ENCODE measurements around the gene RPIA.

RPIA gene

DNA sequence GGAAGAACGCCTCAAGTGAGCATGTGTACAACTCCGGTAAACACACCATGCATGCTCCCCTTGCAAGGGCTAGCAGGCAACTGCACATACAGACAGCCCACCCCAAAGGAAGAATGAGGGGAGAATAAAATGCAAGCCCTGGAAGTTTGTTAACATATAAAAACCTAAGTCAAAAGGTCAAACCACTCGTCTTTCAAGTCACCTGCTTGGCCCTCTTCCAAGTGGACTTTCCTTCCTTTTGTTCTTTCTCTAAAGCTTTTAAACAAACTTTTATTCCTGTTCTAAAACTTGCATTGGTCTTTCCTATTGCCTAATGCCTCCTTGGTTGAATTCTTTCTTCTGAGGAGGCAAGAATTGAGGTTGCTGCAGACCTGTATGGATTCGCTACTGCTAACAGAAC lies 5.2 kb upstream of the RPIA start:
- DNase-seq, result no peak

DNA sequence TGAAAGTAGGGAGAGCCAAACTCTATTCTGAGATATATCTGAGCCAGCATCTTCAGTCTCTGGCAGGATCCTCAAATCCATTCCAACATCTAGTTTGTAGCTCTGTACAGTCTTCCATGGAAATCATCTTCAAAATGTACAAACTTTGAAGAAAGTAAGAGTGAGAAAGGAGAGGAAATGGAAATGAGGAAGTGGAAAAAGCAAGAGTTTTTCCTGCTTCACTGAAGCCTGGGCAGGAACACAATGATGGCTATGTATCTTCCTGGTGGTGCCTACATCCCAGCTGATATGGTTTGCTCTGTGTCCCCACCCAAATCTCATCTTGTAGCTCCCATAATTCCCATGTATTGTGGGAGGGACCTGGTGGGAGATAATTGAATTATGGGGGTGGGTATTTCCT lies 4.1 kb upstream of the RPIA start:
- DNase-seq, result no peak

DNA sequence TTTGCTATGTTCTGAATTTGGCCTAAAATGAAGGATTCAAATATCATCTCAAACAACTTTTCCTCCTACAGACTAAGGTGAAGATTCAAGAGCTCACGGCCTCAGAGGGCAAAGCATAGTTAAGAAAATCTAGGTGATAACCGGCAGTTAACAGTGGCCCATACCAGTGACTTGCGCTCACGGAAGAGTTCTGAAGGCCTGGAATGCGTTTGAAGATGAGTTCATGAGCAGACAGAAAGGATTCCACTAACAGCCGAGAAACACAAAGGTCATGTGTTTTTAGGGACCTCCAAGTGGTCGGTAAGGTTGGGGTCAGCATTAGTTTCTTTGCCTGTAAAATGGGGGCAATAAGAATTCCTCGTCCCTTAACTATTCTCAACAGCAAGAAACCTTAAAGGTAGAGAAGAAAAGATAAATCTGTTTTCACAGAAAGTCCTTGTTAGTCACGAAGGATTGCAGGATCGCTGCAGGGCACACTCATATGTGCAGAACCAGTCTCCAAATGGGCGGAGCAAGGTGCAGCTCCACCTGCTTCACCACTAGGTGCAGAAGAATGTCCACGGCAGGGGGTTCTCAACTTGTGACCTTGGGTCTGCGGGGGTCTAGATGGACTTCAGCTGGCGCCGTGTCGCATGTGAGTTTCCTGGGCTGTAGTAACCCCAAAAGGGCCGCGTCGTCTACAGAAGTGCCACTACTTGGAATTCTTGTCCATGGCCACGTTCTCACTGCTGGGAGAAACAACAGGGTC lies 708 bp upstream of the RPIA start:
- DNase-seq, result peak; percentile 85

DNA sequence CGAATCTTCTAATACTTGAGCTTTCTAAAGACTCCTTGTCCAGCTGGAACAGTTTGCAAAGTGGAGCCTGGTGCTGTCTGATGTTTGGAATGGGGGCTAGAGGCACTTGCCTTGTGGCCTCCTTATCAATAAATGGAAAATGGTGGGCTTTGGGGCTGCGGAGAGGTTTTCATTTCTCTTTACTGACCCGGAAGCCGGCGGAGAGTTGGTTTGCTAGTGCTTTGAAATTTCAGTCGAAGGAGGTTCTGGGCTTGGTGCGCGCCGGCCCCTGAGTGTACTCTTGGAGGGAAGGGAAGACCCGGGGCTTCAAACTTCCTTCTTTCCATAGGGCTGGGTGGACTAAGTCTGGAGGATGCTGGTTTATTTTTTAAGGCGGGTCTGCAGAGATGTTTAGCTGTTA lies 714 bp downstream of the RPIA start:
- DNase-seq, result peak; percentile 63

DNA sequence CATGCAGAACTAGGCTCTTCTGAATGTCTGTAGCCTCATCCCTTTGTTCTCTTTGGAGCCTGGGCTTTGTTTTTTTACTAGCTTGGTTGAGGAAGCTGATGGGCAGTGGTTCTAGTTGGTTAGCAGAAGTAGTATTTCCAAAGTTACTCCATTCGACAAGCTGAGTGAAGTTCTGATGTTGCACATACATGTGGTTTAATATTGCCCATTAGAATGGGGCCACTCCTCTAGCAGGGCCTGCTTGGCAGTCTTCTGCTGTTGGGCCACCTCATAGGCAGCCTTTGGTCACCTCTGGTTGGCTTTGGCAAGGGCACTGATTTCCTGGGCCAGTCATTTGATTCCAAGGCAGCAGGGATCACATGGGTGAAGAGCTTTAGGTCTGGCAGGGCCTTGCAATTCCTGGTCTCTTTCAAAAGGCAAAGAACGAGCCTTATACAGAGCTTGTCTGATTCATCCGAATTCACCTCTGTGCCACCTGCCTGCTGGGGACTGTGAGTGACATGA lies 2.5 kb downstream of the RPIA start:
- DNase-seq, result no peak

DNA sequence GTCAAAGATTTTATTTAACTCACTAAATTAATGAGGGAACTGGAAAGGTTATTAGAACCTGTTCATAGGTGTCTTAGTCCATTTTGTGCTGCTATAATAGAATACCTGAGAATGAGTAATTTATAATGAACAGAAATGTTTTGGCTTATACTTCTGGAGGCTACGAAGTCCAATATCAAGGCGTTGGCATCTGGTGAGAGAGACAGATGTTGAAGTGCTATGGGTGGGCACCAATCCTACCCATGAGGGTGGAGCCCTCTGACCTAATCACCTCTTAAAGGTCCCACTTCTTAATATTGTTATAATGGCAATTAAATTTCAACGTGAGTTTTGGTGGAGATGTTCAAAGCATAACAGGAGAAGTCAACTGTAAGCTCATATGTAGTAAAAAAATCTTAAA lies 5.1 kb downstream of the RPIA start:
- no peak for DNase-seq

DNA sequence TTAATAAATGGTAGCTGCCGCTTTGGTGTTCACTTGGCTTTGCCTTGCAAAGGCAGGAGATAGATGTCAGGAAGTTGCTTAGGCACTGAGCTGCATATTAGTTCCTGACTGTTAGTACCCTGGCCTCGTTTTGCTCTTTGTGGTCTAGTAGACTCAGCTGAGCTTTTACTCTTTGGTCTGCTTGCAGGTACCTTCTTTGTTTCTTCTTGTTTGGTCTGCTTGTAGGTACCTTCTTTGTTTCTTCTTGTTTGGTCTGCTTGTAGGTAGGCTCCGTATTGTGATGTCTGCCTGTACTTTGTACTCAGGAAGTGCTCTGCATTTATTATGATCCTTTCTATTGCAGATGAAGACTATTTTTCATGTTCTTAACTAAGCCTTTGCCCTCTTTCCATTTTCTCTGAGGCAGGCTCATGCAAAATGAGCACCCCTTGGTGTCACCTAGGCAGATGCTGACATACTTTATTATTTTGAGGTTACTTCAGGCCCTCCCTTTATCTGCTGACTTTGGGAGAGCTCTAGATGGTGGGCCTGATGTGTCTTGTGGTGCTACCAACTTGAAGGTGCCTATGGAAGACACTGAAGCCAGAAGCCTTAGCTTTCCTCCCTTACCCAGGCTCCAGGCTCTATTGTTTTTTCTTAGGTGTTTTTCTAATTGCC lies 6.0 kb downstream of the RPIA start:
- no peak for DNase-seq

DNA sequence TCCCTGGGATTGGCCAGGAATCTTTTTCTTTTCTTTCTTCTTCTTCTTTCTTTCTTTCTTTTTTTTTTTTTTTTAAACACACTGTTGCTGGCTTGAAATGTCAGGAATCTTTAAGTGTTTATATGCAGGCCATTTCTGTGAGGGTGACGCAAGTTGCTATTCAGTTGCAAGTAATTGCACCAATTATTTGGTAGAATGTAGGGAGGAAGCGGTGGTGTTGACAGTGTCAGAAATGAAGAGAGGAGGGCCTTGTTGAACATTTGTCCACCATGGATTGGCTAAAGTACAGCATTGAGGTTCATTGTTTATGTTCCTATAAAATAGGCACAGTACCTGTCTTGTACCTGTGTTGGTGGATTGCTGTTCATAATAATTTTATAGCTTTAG lies 6.5 kb downstream of the RPIA start:
- DNase-seq, result no peak

DNA sequence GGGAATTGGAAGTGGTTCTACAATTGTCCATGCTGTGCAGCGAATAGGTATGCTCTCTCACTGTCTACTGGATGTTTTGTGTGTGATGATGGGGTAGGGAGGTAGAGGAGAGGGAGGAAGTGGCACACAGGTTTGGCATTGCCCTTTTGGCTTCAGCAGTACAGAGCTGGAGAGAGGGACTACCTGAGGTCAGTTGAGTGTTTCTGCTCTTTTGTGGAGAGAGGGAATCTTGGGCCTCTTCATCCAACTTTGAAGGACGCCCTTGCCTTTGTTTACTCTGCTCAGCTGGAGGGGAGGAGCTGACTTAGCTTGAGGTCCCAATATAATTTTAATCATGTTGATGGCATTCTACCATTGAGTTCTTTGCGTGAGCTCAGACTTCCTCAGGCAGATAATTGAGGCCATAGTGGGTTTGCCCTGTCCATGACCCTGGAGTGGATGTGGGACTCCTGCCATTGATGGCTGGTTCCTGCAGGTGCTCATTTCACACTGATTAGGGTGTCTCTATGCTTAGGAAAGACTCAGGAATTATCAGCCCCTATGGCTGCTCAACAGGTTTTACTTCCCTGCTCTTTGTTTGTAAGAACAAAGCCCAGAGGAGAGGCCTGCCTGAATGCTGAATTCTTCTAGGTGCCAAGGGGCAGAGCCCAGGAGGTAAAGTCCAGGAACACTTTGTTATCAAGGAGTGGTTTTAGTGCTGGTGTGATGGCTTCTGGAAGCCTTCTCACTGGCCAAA lies 7.2 kb downstream of the RPIA start:
- no peak for DNase-seq

DNA sequence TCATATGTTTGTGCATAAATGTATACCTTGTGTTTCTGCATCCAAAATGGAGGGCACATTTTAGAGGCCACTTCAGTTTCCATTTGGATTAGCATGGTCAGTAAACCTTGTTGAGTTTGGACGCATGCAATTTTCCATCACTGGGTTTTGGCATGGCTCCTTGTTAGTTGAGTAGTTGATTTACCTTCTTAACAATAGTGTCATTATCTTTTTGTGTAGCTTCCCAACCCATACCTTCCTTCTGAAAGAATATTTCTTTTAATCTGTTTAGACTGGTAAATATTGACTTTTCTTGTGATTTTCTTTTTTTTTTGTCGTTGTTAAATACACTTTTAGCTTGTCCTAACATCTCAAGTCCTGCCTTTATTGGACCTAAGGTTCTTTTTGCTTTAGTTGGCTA lies 15.5 kb downstream of the RPIA start:
- DNase-seq, result no peak

DNA sequence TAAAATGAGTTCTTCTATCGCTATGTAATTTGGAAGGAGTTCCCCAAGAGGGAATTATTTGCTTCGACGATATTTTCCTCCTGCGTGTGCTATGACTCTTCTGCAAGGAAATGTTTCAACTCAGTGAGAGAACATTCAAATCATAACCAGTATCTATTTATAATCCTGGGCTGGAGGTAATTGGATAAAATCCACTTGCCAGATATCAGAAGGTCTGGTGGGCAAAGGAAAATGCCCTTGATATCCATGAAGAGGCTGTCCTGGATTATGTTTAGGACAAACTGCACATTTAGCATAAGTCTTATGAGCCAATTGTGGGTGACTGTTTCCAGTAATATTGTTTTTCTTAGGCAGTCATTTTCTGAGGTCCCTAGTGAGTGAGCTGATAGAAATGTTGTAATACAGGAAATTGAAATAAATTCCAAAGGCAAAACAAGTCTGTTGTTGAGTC lies 17.7 kb downstream of the RPIA start:
- DNase-seq, result no peak

DNA sequence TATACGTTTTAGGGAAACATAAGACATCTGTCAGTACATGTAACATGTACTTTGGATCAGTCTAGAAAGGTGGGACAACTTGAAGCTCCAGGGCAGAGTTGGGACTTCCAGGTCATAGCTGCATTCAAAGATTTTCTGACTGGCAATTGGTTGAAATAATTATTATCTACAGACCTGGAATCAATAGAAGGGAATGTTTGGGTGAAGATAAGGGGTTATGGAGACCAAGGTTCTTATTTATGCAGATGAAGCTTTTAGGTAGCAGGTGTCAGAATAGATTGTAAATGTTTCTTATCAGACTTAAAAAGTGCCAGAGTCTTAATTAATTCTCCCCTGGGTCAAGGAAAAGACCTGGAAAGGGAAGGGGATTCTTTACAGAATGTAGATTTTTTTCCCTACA lies 19.8 kb downstream of the RPIA start:
- no peak for DNase-seq

DNA sequence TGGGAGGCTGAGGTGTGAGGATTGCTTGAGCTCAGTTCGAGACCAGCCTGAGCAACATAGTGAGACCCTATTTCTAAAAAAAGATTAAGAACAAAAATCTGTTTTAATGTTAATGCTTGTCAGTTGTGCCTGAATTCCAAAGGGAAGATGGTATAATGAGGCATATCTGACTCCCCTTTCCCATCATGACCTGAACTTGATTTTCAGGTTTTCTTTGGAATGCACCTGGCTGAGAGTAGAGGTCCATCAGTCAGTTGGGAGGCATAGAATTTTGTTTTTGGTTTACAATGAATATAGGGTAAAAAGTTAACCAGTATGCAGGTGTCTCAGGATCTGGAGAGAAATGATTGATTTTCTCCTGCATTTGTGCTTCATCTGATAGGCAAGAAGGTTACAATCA lies 20.4 kb downstream of the RPIA start:
- peak; percentile 22 for DNase-seq

DNA sequence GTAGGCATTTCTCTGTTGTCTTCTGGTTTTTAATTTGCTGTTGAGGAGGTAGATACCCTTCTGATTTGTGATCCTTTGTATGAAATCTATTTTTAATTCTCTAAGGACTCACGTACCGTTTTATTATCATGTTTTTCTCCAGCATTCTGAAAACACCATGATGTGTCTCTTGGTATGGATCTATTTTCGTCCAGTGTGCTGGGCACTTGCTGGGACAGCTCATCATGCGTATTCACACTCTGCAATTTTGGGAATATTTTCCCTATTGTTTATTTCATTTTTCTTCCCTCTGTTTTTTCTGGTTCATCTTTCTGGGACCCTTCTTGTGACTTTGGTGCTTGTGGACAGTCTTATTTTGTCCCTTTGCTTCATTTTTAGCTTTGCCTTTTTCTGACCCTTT lies 21.9 kb downstream of the RPIA start:
- no peak for DNase-seq

DNA sequence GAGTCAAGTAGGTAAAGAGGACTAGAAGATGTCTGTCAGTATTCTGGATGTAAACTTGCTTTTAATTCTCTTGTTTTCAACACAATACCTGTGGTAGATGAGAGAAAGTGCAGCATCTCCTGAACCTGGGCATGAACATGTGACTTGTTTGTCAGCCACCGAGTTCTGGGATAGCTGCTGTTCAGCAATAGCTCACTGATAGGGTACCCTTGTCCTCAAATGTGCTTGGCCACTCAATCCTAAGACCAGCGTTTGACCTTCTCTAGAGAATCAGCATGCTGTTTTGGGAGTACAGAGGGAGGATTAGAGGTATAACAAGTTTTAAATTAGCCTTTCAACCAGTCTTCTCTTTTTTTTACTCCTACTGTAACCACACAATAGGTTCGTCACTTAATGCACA lies 23.2 kb downstream of the RPIA start:
- DNase-seq, result no peak

DNA sequence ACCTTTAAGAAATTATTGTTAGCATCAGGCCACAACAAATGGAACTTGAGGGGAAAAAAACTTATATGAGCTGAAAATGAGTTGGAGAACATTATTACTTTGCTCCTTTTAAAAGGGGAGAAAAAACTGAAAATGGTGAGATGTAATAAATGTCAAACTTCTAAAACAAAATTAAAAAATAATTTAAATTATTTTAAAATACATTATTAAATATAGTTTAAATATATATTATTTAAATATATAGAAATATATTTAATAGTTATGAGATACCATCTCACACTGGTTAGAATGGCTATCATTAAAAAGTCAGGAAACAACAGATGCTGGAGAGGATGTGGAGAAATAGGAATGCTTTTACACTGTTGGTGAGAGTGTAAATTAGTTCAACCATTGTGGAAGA lies 28.9 kb downstream of the RPIA start:
- no peak for DNase-seq

DNA sequence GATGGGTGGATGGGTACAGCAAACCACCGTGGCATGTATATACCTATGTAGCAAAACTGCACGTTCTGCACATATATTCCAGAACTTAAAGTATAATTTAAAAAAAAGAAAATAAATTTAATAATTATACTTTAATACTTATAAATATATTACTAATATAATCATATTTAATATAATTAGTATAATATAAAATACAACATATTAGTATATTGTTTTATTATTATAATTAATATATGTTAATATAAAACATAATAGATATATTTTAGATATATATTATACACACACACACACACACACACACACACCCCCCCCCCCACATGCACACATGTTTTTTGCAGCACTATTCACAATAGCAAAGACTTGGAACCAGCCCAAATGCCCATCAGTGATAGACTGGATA lies 29.8 kb downstream of the RPIA start:
- no peak for DNase-seq

DNA sequence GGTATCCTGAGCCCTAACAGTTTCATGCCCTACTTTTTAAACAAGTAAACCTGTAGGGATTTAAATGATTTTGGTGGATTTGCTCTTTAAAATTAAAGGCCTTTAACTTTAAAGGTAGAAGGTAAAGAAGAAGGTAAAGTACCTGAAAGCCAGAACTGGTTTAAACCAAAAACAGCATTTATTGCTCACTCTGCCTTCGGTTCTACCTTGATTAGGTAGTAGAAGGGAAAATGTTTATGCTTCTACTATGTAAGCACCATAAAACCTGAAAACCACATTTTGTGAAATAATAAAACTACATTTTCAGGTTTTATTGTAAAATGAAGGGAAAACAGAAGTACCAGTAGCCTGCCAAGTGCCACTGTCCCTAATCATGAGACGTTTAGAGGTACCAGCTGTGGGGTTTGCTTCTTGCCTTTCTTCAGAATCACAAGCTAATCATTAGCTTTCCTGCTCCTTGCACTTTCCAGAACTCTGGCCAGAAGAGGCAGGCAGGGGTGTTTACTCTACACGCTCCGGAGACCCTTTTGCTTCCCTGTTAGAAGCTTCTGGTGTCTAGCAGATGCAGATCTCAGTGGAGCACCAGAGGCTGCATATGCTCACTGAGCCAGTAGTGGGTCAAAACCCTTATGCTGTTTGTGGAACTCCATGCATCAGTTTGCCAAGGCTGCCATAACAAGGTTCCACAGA lies 33.3 kb downstream of the RPIA start:
- DNase-seq, result no peak

DNA sequence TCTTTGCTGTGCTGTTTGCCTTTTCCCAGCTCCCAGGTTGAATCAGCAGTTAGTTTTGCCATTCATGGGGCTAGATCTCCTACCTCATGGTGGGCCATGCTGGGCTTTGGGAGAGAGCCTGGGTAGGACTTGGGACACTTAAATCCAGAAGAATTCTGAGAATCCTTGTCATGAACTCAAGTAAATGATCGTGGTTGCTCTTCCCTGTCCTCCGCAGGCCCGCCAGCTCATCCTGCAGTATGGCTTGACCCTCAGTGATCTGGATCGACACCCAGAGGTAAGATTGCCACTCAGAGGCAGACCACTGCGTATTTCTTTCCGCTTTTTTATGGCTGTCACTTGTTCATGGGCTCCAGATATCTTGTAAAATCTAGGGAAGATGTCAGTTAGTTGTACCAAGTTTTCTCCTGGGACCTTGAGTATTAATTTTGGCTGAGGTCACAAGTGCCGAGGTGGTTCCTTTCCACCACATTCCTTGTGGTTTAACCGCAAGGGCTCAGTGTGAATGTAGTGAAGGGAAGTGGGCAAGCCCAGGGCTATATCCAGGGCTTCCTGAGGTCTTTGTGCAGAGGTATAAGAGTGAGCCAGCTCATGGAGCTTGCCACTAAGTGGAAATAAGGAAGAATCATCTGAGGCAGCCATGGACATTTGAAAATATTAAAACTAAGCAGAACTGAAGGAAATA lies 37.7 kb downstream of the RPIA start:
- no peak for DNase-seq

DNA sequence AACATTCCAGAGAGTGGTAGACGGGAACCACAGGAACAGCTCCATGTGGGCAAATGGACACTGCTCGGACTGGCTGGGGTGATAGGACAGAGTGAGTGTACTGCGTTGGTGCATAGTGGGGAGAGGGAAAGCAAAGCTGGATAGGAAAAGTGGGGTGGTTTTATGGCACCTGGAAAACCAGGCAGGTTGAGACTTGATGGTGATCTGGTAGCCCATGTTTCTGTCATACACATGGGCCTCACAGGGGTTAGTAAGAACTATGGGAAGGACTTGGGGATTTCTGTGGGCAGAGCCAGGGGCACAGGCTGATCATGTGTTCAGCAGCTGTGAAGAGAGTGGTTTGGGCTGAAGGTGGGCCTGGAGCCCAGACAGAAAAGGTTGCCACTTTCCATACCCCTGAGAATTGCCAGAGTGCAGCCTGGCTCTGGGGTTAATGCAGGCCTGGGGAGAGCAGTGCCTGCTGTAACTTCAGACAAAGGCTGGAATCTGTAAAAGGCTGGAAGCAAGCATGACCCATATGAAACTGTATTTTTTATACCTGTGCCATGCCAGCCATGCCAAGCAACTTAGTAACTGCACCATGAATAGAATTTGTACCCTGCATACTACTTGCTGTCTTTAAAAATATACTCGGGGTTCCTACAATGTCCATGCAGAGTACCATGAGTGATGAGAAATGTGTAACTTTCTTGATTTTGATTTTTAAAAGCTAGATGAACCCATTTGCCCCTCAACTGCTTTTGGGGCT lies 41.9 kb downstream of the RPIA start:
- no peak for DNase-seq

DNA sequence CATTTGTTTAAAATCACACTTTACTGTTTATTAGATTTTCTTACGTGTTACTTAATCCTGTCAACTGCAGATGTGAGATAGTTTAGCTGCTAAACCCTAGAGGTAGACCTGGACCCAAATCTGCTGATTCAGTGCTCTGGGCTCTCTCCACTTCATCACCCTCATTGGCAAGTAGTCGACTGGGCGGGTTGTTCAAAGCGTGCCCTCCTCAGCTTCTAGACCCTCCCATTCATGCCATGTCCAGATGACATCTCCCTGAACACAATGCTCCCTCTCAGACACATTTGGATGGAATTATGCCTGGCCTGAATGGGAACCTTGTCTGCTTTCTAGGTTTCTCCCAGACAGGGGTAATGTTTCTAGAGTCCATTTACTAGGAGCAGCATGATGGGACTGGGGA lies 43.7 kb downstream of the RPIA start:
- DNase-seq, result no peak

DNA sequence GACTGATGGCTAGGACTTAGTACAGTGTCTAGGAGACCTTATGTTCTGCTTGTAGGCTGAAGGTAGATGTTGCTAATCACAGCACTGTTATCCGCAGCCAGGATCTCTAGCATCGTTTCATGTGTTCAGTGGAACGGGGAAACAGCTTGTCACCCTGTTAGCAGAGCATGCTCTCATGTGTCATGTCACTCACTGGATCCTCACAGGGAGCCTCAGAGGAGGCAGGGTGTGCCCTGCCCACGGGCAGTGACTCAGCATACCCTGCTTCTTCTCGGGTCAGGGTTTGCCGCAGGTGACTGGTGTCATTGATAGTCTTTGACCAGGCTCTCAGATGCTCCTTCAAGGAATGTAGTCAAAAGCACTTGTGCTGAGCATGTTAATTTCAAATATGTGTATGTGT lies 44.4 kb downstream of the RPIA start:
- no peak for DNase-seq

Data from DMS53 (cell line).